ENCODE measurements around the gene HLA-DOB.

- TF ChIP-seq EZH2 (IDR thresholded peaks at IDR 0.05; ENCODE audit: insufficient read depth, poor library complexity, severe bottlenecking) (no peak), EZH2phosphoT487 (IDR thresholded peaks at IDR 0.05; ENCODE audit: insufficient read depth, low read depth) (no peak)
Measured at GRCh38 chr6:32807020-32807580, 9.7 kb downstream of the HLA-DOB start.
